T-helper 17 cell (primary cell): ENCODE measurements around the gene GSDMA. TPM values are rescaled to one million over a fixed set of nuclear protein-coding genes. Genes with fewer than 3 reads are reported as not detected.
A peak's percentile ranks its signal among the peaks of the same experiment; 100 is the strongest.

Experiments used
- ATAC-seq: fragments of 150-1000 bp; cut with Tn5 transposase; 2 replicates; pipeline ENCODE4 v1.10.0; 2021; ENCODE audit warnings: mild to moderate bottlenecking, moderate library complexity
- DNase-seq, 3 donors: peaks; one replicate each; pipeline versions ENCODE4 v3.0.0 to v3.0.0-alpha.2; 2020 to 2021
- H3K9me3 ChIP-seq: one replicate; pipeline ENCODE4 v1.7.0; 2013; ENCODE audit warnings: low read length, mild to moderate bottlenecking; ENCODE audit not compliant: control insufficient read depth, poor library complexity, severe bottlenecking
- H3K27ac Mint-ChIP-seq: one replicate; pipeline ENCODE4 v1.8.0; 2022; ENCODE audit warnings: mild to moderate bottlenecking, moderate library complexity, mixed read lengths
- H3K27me3 Mint-ChIP-seq: one replicate; pipeline ENCODE4 v1.8.0; 2022; ENCODE audit warnings: mixed read lengths
- H3K36me3 Mint-ChIP-seq: one replicate; pipeline ENCODE4 v1.8.0; 2022; ENCODE audit warnings: low read depth, mixed read lengths
- H3K4me1 Mint-ChIP-seq: one replicate; pipeline ENCODE4 v1.8.0; 2022; ENCODE audit warnings: mild to moderate bottlenecking, mixed read lengths
- H3K4me3 Mint-ChIP-seq: one replicate; pipeline ENCODE4 v1.8.0; 2022; ENCODE audit warnings: mild to moderate bottlenecking, moderate library complexity, mixed read lengths
- total RNA-seq, 4 donors: library from RNA in 2 of 4; stranded (reverse) in 2 of 4; gene quantifications; one replicate each; pipeline ENCODE4 v1.2.3 and lab custom pipeline; 2022 to 2026

The GSDMA gene
- total RNA-seq, 2 donors from 2014 or later = 0.26 TPM; not detected in 1

DNA sequence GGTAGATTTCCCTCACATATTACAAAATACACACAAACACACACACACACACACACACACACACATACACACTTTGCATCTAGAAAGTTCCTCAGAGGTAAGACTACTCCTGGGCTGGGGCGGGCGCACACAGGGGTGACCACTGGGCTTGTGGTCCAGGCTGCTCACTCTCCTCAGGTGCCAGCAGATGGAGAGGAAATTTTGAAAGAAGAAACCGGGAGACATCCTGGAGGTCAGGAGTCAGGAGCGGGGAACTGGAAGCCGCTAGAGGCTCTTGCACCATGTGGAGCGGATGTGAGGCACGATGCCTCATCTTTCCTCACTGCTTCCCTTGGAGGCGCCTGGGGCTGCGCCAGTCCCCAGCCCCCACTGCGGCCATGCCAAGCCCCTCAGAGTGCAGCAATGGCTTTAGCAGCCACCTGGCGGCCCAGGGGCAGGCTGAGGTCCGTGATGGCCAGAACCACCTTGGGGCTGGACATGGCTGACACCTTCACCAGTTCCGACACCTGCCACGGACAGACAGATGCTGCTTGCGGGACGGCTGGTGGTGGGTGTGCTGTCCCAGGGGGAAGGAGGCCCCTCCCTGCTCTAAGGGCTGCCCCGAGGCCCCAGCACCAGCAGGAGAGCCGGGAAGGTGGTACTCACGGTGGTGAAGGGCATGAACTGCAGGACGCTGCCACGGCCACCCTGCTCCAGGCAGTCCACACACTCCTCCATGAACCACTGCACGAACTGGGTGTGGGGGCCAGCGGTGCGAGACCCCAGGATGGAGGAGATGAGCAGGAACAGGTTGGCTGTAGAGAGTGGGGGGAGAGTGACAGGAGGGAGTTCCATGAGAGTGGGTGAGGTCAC, 56.6 kb downstream of the GSDMA start:
- H3K4me1 Mint-ChIP-seq = peaks cover 6% of the 10 kb centered on the region
- H3K9me3 ChIP-seq = no peaks in the 10 kb centered on the region
- DNase-seq (no peak), ATAC-seq (no peak)
- peak overlapping the region; percentile 67 for H3K27ac Mint-ChIP-seq
- no peak overlapping the region for H3K4me3 Mint-ChIP-seq
- peaks cover 7% of the 10 kb centered on the region for H3K36me3 Mint-ChIP-seq
- H3K27me3 Mint-ChIP-seq = no peaks in the 10 kb centered on the region

DNA sequence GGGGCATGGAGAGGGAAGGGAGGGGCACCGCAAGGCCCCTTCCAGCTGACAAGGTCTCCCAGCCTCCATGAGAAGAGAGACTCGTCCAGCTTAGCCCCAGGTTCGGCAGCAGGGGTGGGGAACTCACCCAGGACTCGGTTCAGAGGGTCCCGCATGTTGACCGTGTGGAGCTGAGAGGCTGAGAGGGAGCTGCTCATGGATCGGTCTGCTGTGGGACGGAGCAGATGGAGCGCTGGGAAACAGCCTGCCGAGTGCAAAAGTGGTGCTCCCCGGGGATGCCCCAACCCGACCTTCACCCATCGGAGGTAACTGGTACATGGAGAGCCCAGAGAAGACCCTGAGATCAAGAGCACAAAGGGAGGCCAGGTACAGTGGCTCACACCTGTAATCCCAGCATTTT, 57.3 kb downstream of the GSDMA start:
- H3K27ac Mint-ChIP-seq = no peak overlapping the region
- ATAC-seq = no peak
- H3K9me3 ChIP-seq = no peaks in the 10 kb centered on the region
- H3K36me3 Mint-ChIP-seq = peaks cover 7% of the 10 kb centered on the region
- DNase-seq = no peak
- peaks cover 8% of the 10 kb centered on the region for H3K4me1 Mint-ChIP-seq
- H3K27me3 Mint-ChIP-seq = no peaks in the 10 kb centered on the region
- H3K4me3 Mint-ChIP-seq = no peak overlapping the region

DNA sequence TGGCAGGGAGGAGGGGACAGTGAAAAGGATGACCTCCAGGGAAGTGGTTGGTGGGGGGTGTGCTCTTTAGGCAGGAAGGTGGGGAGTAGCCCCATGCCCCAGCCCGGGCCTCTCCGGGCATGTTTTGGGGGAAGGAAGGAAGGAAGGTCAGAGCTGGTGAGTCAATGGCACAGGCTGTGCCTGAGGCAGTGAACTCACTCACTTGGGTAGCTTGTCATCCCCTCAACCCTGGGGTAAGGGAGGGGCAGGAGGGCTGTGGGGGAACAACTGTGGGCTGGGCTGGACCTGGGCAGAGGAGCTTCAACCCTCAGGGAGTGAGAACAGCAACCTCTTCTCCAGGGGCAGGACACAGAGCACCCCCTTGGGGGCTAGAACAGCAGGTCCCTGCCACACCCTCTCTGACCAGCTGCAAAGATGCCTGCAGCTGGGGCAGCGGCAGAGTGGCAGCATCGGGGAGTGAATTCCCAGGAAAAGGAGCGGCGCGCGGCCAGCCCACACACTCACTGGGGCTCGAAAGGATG, 58.7 kb downstream of the GSDMA start:
- no peak overlapping the region for H3K27ac Mint-ChIP-seq
- H3K4me3 Mint-ChIP-seq = no peak overlapping the region
- no peaks in the 10 kb centered on the region for H3K9me3 ChIP-seq
- DNase-seq = no peak
- H3K27me3 Mint-ChIP-seq = no peaks in the 10 kb centered on the region
- peaks cover 7% of the 10 kb centered on the region for H3K36me3 Mint-ChIP-seq
- peaks cover 21% of the 10 kb centered on the region for H3K4me1 Mint-ChIP-seq
- ATAC-seq = no peak

DNA sequence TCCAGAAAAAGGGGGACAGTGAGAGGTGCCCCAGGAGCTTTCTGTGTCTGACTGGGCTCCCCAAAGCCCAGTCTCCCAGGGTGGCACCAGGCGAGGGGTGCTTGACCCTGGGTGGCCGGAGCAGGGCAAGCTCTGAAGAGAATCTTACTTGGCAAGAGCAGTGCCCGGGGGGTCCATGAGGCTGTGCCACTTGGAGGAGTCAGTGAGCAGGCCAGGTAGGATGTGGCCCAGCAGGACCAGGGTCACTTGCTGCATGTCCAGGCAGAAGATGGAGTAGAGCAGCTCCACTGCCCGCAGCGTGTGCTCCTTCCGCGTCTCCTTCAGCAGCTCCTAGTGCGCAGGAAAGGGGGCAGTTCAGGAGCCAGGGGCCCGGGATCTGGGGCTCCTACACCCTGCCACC, 59.7 kb downstream of the GSDMA start:
- no peak for ATAC-seq
- H3K27ac Mint-ChIP-seq = no peak overlapping the region
- no peaks in the 10 kb centered on the region for H3K27me3 Mint-ChIP-seq
- DNase-seq = no peak
- H3K4me1 Mint-ChIP-seq = peaks cover 30% of the 10 kb centered on the region
- H3K9me3 ChIP-seq = no peaks in the 10 kb centered on the region
- no peak overlapping the region for H3K4me3 Mint-ChIP-seq
- H3K36me3 Mint-ChIP-seq = peaks cover 7% of the 10 kb centered on the region

DNA sequence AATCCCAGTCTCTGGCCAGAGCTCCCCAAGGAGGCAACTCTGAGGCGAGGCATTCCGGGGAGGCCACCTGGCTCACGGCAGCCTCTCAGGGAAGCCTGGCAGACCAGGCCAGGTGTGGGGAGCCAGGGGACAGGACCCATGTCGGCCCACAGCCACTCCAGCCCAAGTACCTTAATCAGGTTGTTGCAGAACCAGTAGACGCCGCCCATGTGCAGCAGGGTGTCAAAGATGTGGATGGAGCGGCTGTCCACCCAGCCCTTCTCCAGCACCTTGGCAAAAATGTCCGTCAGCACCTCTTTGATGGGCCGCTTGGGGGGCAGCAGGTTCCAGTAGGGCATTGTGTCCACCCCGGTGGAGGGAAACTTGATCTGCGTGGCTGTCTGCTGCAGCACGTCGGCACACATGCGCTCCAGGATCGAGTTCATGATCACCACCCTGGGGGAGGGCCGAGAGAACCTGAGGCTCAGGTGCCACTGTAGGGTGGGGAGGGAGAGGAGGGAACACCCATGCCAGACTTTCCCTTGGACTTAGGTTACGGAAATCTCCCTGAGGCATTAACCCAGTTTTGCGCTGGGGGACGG, 60.2 kb downstream of the GSDMA start:
- DNase-seq = no peak
- Mint-ChIP-seq H3K4me3 (no peak overlapping the region), H3K27ac (no peak overlapping the region), H3K4me1 (peaks cover 30% of the 10 kb centered on the region), H3K36me3 (peaks cover 7% of the 10 kb centered on the region), H3K27me3 (no peaks in the 10 kb centered on the region)
- H3K9me3 ChIP-seq = no peaks in the 10 kb centered on the region
- ATAC-seq = no peak

DNA sequence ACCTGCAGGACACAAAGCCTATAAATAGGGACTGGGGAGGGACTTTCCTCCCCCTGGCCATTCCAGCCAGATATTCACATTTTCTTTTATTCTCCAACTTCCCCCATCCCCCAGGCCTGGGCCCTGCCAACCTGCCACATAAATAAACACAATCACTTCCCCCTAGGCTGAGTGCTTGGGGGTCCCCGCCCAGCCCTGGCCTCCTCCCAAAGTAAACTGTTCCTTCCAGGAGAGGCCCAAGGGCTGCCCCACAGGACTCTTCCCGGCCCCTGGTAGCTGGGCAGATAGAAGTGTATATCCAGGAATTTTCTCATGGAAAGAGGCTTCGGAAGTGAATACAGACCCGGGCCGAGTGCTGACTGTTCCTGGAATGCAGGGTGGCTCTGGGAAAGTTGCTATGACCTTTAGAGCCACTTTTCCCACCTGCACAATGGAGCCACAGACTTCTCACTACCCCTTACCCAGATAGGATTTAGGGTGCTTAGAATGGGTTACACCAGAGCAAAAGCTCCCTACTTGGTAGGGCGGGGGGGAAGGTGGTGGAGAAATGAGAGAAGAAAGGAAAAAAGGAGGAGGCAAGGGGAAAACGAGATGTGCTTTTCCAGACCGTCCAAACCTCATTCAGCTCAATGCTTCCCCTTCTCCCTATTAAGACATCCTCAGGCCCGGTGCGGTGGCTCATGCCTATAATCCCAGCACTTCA, 60.9 kb downstream of the GSDMA start:
- no peaks in the 10 kb centered on the region for H3K9me3 ChIP-seq
- peaks cover 30% of the 10 kb centered on the region for H3K4me1 Mint-ChIP-seq
- DNase-seq = no peak
- peaks cover 7% of the 10 kb centered on the region for H3K36me3 Mint-ChIP-seq
- H3K27ac Mint-ChIP-seq = no peak overlapping the region
- no peak overlapping the region for H3K4me3 Mint-ChIP-seq
- H3K27me3 Mint-ChIP-seq = no peaks in the 10 kb centered on the region
- ATAC-seq = no peak

DNA sequence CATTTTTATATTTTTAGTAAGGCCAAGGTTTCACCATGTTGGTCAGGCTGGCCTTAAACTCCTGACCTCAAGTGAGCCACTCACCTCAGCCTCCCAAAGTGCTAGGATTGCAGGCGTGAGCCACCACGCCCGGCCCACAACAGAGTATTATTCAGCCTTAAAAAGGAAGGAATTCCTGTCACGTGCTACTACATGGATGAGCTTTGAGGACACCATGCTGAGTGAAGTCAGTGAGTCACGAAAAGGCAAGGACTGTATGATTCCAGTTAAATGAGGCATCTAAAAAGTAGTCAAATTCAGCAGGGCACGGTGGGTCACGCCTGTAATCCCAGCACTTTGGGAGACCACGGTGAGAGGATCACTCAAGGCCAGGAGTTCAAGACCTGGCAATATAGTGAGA, 62.1 kb downstream of the GSDMA start:
- H3K9me3 ChIP-seq = no peaks in the 10 kb centered on the region
- peaks cover 30% of the 10 kb centered on the region for H3K4me1 Mint-ChIP-seq
- H3K36me3 Mint-ChIP-seq = peaks cover 8% of the 10 kb centered on the region
- DNase-seq (no peak), ATAC-seq (no peak)
- H3K27me3 Mint-ChIP-seq = no peaks in the 10 kb centered on the region
- H3K27ac Mint-ChIP-seq = peak overlapping the region; percentile 62
- H3K4me3 Mint-ChIP-seq = no peak overlapping the region

DNA sequence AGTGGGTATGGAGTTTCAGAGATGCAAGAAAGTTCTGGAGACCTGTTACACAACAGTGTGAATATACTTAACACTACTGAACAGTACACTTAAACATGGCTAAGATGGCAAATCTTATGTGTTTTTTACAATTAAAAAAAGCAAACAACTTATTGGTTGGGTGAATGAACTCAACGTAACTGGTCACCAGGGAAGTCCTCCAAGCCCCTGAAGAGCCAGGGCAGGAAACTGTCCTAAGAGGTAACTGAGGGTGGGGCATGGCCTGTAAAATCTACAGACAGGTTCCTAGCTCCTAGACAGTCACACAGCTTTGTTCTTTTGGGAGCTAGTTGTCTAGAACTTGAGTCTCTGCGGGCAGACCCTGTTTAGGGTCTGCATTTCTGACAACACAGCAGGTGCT, 62.8 kb downstream of the GSDMA start:
- Mint-ChIP-seq H3K27ac (peak overlapping the region; percentile 62), H3K4me3 (peak overlapping the region; percentile 78), H3K4me1 (peaks cover 30% of the 10 kb centered on the region), H3K36me3 (peaks cover 8% of the 10 kb centered on the region), H3K27me3 (no peaks in the 10 kb centered on the region)
- DNase-seq (no peak), ATAC-seq (no peak)
- no peaks in the 10 kb centered on the region for H3K9me3 ChIP-seq

DNA sequence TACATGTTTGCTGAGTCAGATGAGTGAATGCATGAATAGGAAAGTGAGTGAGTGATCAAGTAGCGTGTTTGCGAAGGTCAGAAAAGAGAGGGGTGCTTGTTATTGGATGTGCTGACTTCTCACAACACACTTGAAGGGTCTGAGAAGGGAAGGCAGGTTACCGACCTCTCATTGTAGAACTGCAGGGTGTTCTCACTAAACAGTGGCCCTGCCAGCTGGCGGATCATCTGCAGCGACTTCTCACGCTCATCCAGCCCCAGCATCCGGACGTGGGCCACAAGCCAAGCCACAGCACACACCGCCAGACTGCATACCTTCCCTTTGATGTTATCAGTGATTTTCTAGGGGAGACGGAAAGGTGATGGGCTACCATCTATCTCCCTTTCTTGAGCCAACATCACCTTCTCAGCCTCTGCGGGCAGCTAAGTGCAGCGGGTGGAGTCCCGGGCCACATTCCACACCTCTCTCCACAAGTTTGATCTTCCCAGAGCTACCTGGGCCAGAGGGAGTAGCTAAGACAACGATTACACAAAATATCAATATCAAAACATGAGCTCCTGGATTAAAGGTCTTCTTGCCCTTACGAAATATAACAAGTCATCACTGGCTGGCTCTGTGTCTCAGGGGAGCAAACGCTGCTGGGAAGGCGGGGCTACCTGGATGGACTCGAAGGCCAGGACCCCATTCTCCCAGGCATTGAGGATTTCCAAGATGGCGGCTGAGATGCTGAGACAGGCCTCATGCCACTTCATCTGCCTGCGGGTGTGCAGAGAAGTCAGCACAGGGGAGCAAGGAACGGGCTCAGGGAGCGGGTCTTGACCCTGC, 63.4 kb downstream of the GSDMA start:
- no peaks in the 10 kb centered on the region for H3K27me3 Mint-ChIP-seq
- peaks cover 7% of the 10 kb centered on the region for H3K36me3 Mint-ChIP-seq
- peak overlapping the region; percentile 78 for H3K4me3 Mint-ChIP-seq
- H3K9me3 ChIP-seq = no peaks in the 10 kb centered on the region
- ATAC-seq (peak; percentile 72), DNase-seq (peak in 2 of 3 donors; percentile 19 to 23)
- H3K27ac Mint-ChIP-seq = peak overlapping the region; percentile 62
- peaks cover 26% of the 10 kb centered on the region for H3K4me1 Mint-ChIP-seq

DNA sequence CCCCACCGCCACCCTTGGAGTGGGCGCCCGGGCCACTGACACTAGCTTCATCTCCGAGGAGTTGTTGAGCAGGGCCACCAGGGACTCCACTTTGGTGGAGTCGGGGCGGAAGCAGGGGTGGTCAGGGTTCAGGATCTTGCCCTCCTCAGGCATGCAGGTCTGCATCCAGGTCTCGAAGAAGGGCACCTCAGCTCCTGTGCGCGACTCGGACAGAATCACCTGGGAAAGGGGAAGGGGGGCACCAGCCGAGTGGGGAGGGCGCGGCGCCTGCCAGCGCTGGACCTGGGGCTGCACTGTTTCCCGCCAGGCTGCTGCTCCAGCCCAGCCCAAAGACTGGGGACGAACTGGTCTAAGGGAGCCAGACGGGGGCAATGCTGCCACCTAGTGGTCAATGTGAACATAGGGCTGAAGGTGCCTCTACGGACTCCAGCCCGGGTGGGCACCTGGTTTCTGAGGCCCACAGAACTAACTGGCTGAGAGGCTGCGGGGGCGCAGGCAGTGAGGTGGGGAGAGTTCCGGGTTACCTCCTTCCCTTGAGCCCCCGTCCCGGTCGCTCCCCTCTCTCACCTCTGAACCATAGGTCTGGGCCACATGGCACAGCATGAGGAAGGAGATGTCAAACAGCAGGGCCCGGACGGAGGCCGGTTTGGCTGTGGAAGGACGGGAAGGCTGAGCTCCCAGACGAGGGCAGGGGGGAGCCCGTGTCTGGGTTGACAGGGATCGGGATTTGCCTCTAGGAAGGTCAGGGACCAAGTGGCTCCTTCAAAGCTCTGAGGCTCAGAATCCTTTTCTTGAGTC, 64.2 kb downstream of the GSDMA start:
- H3K9me3 ChIP-seq = no peaks in the 10 kb centered on the region
- Mint-ChIP-seq H3K4me1 (peaks cover 24% of the 10 kb centered on the region), H3K27me3 (no peaks in the 10 kb centered on the region), H3K4me3 (no peak overlapping the region), H3K36me3 (peaks cover 4% of the 10 kb centered on the region), H3K27ac (peak overlapping the region; percentile 62)
- ATAC-seq (peak; percentile 87), DNase-seq (peak; percentile 63 to 69 (median 66))
